HAP-1 (cell line): ENCODE data around the gene ZFAND2A.

ENCODE experiments used
- DNase-seq, 2 experiments: peaks; one replicate each; pipeline ENCODE4 v3.0.0-alpha.2; 2016 to 2020; ENCODE audit warnings: low spot score in 2 of 2
- H3K27me3 ChIP-seq: fragments of 250-450 bp; sonication (Bioruptor Pico); 2 replicates; pipeline ENCODE4 v1.5.1; 2020; ENCODE audit warnings: low read depth, mild to moderate bottlenecking, moderate library complexity
- H3K36me3 ChIP-seq: fragments of 250-450 bp; sonication (Bioruptor Pico); replicated peaks from 2 replicates; pipeline ENCODE4 v1.5.1; 2020; ENCODE audit warnings: mild to moderate bottlenecking
- H3K4me1 ChIP-seq: fragments of 250-450 bp; sonication (Bioruptor Pico); 2 replicates; pipeline ENCODE4 v1.5.1; 2020; ENCODE audit warnings: mild to moderate bottlenecking
- H3K4me3 ChIP-seq: fragments of 250-450 bp; sonication (Bioruptor Pico); 2 replicates; pipeline ENCODE4 v1.5.1; 2020; ENCODE audit warnings: mild to moderate bottlenecking, moderate library complexity
- H3K9me3 ChIP-seq: fragments of 250-450 bp; sonication (Bioruptor Pico); 2 replicates; pipeline ENCODE4 v1.5.1; 2020; ENCODE audit warnings: mild to moderate bottlenecking, moderate library complexity
- in situ Hi-C: fragments of 300-500 bp; cut with MboI; formaldehyde crosslinking; loops from 3 replicates; pipeline ENCODE4 v1.14.3; 2020; ENCODE audit warnings: low sequenced_read_pairs, inconsistent platforms, mixed read lengths

Gene ZFAND2A

DNA sequence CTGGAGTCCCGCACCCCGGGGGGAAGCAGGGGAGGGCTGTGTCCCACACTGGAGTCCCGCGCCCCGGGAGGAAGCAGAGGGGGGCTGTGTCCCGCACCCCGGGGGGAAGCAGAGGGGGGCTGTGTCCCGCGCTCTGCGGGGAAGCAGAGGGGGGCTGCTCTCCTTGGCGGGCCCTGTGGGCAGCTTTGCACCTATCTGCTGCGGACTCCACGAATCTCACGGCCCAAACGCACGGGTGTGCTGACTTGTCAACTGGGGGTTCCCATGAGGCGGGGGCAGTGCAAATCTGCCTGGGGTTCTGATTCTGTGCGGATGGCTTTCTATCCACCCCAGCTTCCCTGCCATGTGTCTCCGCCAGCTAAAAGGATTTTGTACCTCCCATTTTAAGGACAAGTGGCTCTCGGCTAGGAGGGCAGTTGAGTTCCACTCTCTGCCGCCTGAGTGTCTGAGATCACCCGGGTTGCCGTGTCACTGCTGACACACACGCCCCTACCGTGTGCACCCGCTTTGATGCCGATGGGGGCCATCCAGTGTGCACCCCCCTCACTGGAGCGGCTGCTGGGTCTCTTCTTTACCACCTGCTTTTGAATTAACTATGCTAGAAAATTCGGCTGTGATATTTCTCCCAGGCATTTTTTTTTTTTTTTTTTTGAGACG lies 51.6 kb downstream of the ZFAND2A start:
- Histone ChIP-seq H3K27me3 (no peaks in the 10 kb centered on the region), H3K9me3 (no peaks in the 10 kb centered on the region), H3K36me3 (no peaks in the 10 kb centered on the region; the same call in 1 of the 2 replicates), H3K4me3 (no peak overlapping the region), H3K4me1 (no peaks in the 10 kb centered on the region)
- DNase-seq, result no peak
- in situ Hi-C loops, result no loop called here

DNA sequence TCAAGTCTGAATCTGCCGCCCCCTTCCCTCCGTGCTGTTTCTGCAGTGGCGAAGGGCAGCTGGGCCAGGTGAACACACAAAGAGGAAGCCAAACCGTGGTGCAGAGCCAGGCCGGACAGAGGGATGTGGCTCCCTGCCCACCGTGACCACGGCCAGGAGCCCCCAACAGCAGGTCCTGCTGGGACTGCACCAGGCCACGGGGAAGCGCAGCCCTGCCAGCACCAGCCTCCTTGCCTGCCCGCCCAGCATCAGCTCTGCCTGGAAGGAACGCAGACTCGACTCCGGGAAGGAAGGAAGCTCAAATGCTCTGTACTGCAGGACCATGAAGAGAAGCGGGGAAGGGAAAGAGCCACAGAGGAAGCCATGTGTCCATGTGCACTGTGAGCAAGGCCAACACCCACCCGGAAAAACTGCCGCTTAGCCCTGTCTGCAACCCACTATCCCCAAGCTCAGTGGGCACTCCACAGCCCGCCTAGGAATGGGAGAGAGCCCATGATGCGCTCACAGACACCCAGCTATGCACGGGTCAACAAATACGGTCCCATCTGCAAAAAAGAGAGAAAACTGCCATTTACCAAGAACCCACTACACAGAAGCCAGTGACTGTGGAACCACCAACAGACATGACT lies 53.1 kb downstream of the ZFAND2A start:
- Histone ChIP-seq H3K9me3 (no peaks in the 10 kb centered on the region), H3K36me3 (no peaks in the 10 kb centered on the region; the same call in 1 of the 2 replicates), H3K27me3 (no peaks in the 10 kb centered on the region), H3K4me1 (no peaks in the 10 kb centered on the region), H3K4me3 (no peak overlapping the region)
- in situ Hi-C loops, result no loop called here
- no peak for DNase-seq

DNA sequence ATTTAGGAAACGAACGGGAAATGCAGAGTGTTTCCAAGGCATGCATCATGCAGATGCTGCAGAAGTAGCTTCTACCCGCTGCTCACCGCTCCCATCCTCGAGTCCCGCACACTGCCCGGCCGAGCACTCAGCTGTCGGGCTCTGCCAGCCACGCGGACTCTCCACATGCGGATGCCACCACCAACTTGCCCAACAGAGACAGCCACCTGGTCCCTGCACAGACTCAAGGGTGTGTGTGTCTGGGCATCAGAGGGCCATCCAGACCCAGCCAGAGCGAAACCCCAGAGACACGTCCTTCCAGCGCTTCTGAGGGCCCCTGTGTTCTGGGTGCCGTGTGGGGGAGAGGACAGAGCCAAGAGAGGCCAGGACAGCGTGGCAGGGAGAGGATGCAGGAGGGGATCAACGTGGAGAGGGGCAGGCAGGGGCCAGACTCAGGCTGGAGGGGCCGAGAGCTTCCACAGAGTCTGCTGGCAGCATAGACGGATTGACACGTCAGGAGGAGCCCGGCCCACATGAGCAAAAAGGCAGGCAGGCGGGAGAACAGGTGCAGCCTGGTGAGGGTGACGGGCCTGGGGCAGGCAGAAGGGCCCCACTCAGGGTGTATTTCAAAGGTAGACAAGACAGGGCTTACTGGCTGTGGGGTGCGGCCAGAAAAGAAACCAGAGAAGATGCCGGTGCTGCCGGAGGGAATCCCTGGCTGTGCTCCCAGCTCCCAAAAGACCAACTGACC lies 53.8 kb downstream of the ZFAND2A start:
- Histone ChIP-seq H3K4me3 (no peak overlapping the region), H3K27me3 (no peaks in the 10 kb centered on the region), H3K9me3 (no peaks in the 10 kb centered on the region), H3K36me3 (no peaks in the 10 kb centered on the region; the same call in 1 of the 2 replicates), H3K4me1 (no peaks in the 10 kb centered on the region)
- in situ Hi-C loops, result no loop called here
- DNase-seq, result no peak

DNA sequence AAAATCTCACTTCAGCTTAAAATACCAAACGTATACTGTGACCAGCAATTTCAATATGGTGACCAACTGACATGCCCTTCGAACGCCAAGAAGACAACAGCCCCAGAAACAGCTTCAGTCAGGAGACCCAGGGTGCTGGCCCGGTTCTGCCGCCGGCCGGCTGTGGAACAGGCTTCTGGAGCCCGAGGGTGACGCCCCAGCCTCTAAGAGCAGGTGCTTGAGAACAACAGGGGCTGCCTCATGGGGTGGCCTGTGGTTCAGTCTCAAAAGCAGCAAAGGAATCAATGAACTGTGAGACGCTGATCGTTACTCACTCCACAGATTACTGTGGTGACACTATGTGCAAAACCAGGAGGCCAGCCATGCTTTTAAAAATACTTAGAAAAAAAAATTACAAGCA lies 54.8 kb downstream of the ZFAND2A start:
- no peaks in the 10 kb centered on the region for H3K27me3 ChIP-seq
- H3K36me3 ChIP-seq, result no peaks in the 10 kb centered on the region; the same call in 1 of the 2 replicates
- in situ Hi-C loops, result no loop called here
- no peak overlapping the region for H3K4me3 ChIP-seq
- no peak for DNase-seq
- no peaks in the 10 kb centered on the region for H3K9me3 ChIP-seq
- H3K4me1 ChIP-seq, result no peaks in the 10 kb centered on the region

DNA sequence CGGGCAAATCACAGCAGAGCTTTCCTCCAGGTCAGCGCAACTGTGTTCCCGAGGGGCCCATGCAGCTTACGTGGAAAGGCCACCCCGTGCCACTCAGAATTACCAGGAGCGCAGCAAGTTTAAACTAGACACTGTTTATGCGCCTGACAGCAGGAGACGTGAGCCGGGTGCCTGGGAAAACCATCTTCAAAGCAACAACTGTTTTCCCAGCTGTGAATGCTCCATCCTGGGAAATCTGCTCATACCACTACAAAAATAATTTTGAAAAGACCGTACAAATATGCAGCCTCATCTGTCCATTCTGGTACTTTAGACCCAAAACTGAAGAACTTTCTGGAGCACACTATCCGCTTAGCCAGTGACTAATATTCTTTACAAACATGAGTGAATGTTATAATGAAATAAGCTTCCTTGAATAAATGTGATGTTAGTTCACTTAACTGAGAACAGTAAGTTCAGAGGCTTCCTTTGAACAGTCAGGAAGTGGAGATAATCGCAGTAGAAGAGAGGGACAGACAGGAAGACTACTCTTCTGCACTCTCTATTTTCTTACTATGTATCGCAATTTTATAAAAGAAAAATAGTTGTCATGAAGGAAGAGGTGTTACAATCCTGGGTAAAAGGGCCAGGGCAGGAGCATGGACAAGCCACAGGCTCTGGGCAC lies 55.3 kb downstream of the ZFAND2A start:
- Histone ChIP-seq H3K36me3 (no peaks in the 10 kb centered on the region; the same call in 1 of the 2 replicates), H3K27me3 (no peaks in the 10 kb centered on the region), H3K4me1 (no peaks in the 10 kb centered on the region), H3K4me3 (no peak overlapping the region), H3K9me3 (no peaks in the 10 kb centered on the region)
- in situ Hi-C loops, result no loop called here
- DNase-seq, result no peak

DNA sequence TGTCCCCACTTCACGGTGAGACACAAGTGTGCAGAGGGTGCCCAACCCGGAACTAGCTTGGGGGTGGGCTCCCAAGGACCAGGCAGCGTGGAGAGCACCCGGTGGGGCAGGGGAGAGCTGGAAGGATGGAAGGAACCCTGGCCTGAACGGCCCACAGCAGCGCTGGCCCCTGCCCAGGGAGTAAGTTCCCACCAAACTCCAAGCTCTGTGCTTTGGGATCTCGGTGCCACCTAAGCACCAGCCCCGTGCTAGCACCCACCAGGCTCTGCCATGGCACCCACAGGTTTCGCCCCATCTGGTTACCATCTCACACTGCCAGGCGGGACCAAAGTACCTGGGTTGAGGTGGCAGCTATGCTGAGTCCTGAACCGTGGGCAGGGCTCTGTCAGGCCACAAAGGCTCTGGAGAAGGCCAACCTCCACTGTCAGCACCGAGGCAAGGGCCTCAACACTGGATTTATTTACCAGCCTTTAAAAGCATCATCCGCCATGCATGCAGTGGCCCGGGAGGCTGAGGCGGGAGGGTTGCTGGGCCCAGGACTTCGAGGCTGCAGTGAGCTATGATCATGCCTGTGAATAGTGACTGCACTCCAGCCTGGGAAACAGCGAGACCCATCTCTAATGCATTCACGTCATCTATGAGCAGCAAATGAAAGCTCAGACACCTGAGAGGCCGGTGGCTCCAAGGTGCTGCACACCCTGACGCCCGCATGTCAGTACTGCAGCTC lies 56.0 kb downstream of the ZFAND2A start:
- Histone ChIP-seq H3K36me3 (no peaks in the 10 kb centered on the region; the same call in 1 of the 2 replicates), H3K27me3 (no peaks in the 10 kb centered on the region), H3K4me1 (no peaks in the 10 kb centered on the region), H3K9me3 (no peaks in the 10 kb centered on the region), H3K4me3 (no peak overlapping the region)
- in situ Hi-C loops, result no loop called here
- no peak for DNase-seq

DNA sequence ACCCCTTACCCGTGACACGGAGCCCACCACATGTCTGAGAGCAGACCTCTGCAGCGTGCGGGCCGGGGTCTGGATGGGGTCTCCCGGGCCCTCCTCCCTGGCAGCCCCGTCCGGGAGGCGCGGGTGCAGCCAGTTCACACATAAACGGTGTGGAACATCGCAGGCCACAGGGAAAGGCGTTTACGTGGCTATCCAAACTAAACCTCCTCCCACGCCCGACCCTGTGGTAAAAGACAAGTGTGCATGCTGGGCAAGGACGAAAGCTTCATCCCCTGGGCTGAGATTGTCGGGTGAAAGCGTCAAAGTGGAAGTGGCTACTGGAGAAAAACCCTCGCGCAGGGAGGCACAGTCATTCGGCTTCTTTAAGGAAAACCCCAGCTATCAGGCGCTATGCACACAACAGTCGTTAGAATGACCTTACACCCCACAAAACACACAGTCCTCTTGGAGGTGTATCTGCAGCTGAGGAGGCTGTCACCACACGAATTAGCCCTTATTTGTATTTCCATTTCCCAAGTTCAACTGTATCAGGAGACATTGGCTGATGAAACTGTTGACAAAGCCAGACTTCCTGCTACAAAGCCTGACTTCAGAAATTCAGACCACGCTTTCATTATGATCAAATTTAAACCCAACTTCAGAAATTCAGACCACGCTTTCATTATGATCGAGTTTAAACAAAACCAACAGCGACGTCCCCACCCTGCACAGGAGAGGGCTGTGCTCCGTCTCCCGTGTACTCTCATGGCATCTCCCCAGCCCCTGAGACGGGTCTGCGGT lies 56.8 kb downstream of the ZFAND2A start:
- no peak for DNase-seq
- in situ Hi-C loops, result no loop called here
- H3K9me3 ChIP-seq, result no peaks in the 10 kb centered on the region
- no peaks in the 10 kb centered on the region for H3K27me3 ChIP-seq
- H3K4me3 ChIP-seq, result no peak overlapping the region
- H3K36me3 ChIP-seq, result no peaks in the 10 kb centered on the region; the same call in 1 of the 2 replicates
- H3K4me1 ChIP-seq, result no peaks in the 10 kb centered on the region
